ENCODE results near the gene THOC6.
"Not testable (repeated sequence)": the region's sequence is repeated elsewhere in the genome, so short reads cannot be mapped to it uniquely, and the experiment has no call there.

The THOC6 gene

GRCh38 chr16:3035289-3035971, 11.6 kb downstream of the THOC6 start:
- DNase-seq, result no peak

DNA sequence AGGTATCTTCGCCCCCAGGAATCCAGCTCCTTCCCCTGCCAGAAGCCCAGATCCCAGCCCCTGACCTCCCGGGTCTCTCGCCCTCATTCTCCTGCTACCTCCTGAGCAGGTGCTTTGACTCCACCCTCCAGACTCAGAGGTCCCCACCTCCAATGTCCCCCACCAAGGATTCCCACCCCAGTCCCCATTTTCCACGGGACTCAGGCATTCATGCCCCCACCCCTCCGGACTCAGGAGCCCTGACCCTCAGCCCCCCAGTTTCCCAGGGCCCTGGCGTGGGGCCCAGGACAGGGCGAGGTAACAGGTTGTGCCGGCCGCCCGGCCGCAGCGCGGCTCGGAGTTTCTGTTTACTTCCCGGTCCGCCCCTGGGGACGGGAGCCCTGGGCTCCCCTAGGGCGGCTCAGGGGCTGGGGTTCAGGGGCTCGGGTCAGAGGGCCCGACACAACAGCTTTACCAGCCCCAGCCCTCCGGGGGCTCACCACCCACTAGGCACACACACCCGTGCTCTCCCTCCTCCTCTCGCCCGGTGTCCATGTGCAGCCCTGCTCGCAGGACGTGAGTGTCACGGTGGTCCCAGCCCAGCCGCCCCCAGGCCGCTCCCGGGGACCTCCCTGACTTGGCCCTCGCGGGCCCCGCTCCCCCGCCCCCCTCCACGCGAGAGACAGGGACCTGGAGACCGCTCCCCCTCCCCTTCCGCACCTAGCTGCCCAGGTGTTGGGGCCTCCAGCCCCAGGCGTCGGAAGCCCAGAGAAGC, 12.3 kb downstream of the THOC6 start:
- no peak for DNase-seq

- DNase-seq, result no peak
Observed at GRCh38 chr16:3036726-3037315, 13.0 kb downstream of the THOC6 start, which contains the start of gene BICDL2. BICDL2 (minus strand) TSS chr16:3036944; CDS start chr16:3035496, 1,448 bp downstream.

- DNase-seq, result no peak
Observed at GRCh38 chr16:3038256-3038655, 14.4 kb downstream of the THOC6 start.

GRCh38 chr16:3038896-3039295, 15.1 kb downstream of the THOC6 start:
- DNase-seq, result no peak

DNA sequence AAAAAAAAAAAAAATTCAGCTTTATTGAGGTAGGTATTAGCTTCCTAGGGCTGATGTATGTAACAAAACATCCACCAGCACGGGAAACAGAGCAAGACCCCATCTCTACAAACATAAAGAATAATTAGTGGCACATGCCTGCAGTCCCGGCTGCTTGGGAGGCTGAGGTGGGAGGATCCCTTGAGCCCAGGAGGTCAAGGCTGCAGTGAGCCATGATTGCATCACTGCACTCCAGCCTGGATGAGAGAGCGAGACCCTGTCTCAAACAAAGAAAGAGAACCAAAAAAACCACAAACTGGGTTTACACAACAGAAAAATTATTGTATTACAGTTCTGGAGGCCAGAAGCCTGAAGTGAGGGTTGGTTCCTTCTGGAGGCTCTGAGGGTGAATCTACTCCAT, 18.5 kb downstream of the THOC6 start:
- DNase-seq, result no peak

DNA sequence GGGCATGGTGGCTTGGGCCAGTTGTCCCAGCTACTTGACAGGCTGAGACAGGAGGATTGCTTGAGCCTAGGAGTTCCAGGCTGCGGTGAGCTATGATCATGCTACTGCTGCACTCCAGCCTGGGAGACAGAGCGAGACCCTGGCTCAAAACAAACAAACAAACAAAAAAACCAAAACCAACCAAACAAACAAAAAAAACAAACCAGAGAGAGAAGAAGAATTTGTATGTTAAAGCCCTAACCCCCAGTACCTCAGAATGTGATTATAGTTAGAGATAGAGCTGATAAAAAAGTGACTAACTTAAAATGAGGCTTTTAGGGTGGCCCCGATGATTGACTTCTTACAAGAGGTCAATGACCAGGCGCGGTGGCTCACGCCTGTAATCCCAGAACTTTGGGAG, 20.9 kb downstream of the THOC6 start:
- no peak for DNase-seq

- no peak for DNase-seq
Observed at GRCh38 chr16:3045758-3046640, 22.2 kb downstream of the THOC6 start, which contains the start of gene MMP25. MMP25 (plus strand) TSS chr16:3046561; CDS start chr16:3046918, 357 bp downstream.

DNA sequence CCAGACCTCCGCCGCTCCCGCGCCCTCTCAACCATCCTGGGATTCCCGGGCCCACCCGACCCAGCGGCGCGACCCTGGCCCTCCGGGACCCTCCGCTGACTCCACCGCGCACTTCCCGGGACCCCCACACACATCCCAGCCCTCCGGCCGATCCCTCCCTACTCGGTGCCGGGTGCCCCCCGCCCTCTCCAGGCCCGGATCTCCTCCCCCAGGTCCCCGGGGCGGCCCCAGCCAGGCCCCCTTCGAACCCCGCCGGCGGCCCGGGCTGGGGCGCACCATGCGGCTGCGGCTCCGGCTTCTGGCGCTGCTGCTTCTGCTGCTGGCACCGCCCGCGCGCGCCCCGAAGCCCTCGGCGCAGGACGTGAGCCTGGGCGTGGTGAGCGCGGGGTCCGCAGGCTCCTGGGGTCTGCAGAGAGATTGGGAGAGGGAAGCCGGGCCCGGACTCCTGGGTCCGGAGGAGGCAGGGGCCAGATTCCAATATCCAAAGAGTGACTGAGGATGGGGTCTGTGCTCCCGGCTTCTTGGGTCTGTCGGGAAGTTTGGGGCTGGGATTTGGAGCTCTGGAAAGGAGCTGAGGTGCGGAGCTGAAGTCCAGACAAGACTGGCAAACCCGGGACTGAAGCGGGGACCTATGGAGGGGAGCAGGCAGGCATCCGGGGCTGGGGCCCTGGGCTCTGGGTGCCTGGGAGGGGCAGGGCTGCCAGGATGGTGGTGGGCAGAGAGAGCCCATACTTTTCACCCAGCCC, 23.0 kb downstream of the THOC6 start:
- DNase-seq, result no peak

DNA sequence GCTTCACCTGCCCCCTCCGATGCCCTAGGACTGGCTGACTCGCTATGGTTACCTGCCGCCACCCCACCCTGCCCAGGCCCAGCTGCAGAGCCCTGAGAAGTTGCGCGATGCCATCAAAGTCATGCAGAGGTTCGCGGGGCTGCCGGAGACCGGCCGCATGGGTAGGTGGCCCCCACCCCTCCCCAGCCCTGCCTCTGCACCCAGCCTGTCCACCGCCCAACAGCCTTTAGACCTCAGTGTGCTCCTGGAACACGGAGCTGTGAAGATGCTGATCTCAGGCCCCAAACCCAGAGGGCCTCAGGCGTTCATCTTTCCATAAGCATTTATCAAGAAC, 23.5 kb downstream of the THOC6 start:
- DNase-seq, result no peak

GRCh38 chr16:3049921-3050481, 26.2 kb downstream of the THOC6 start:
- no peak for DNase-seq

DNA sequence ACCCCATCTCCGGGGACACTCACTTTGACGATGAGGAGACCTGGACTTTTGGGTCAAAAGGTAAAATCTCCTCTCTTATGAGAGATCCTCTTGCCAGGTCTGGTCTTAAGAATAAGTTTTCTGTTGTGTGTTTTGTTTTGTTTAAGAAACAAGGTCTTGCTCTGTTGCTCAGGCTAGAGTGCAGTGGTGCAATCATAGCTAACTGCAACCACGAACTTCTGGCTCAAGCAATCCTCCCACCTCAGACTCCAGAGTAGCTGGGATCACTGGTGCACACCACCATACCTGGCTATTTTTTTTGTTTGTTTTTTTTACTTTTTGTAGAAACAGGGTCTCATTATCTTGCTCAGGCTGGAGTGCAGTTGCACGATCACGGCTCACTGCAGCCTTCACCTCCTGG, 26.7 kb downstream of the THOC6 start:
- no peak for DNase-seq

GRCh38 chr16:3051009-3051408, 27.2 kb downstream of the THOC6 start:
- no peak for DNase-seq

DNA sequence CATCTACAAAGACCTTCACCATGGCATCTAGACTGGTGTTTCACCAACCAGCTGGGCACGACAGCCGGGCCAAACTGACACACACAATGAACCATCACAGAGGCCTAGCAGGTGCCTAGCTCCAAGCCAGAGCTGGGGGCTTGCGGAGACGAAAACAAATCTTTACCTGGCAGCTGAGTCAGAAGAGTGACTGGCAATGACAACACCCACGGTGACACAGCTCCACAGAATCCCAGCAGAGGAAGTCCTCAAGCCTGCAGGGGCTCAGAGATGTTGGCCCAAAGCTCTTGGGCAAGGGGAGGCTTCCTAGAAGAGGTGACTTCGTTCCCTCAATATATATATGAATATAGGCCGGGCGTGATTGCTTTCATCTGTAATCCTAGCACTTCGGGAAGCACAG, 27.7 kb downstream of the THOC6 start:
- DNase-seq, result no peak

- DNase-seq, result not testable (repeated sequence)
Observed at GRCh38 chr16:3052571-3053329, 28.9 kb downstream of the THOC6 start.

DNA sequence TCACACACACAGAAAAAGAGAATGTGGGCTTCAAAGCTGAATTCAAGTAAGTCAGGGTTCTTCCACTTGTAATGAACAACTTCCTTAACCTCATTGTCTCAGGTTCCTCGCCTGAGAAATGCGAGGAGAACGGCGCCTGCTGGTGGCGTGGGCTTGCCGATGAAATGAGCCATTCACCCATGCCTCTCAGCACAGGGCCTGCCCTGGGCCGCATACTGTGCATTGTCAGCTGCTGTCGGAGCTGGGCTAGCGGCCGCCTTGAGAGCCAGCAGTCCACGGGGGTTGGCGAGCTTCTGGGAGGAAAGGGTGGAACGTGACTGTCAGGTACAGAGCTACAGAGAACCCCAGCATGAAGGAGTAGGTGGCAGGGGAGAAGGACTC, 29.5 kb downstream of the THOC6 start:
- not testable (repeated sequence) for DNase-seq

DNA sequence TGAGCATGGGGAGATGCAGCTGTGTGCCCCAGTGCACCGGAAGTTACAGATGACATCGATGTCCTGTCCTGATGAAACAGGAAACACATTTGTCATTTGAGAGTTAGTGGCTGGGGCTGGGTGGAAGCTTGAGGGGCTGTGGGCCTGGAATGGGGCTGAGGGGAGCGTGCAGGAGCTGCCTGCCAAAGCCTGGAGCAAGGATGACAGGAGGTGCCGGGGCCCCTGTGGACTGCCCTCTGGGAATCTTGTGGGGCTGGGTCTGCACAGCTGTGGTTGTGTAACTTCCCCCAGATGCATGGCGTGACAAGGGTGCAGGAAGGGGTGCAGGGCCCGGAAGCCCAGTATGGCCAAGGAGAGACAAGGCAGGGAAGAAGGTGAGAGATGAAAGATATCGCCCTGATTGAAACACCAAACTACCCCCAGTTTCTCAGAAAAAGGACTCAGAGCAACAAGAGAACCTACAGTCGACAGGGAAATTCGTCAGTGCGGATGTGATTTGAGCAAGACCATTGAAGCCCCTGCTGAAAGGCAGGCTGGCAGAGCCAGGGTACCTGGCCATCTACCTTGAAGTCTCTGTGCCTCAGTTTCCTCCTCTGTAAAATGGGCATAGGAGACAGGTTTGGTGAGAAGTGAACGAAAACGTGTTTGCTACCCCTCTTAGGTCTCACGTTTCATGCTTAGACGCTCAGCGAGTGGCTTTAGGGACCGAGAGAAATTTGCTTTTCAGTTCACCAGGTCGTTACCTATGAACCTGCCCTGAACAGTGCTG, 31.3 kb downstream of the THOC6 start:
- DNase-seq, result no peak

DNA sequence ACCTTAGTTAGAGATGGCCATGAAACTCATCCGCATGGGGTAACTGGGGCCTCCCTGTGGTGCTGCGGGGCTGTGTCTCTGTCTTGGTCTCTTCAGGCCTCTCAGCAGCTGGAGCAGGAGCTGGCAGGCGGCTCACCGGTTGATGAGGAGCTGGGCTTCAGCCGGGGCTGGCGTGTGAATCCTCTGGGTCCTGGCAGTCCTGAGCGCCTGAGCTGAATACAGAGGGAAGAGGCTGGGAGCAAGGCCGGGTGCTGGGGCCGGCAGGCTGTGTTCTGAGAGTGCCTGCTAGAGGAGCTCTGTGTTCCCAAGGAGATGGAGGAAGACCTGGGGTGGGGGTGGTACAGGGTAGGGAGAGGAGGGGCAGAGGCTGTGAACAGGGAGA, 31.9 kb downstream of the THOC6 start:
- not testable (repeated sequence) for DNase-seq

GRCh38 chr16:3056336-3057180, 32.7 kb downstream of the THOC6 start:
- no peak for DNase-seq

All from activated naive CD4-positive, alpha-beta T cell treated with anti-CD3 and anti-CD28 coated beads, Interleukin-2, amount 50 U/mL, for 16 hours (primary cell).